H4 (cell line): ENCODE data around the gene OMD. TPM values are rescaled to one million over a fixed set of nuclear protein-coding genes. Genes with fewer than 3 reads are reported as not detected.
A peak's percentile ranks its signal among the peaks of the same experiment; 100 is the strongest.
"Not testable (repeated sequence)": the region's sequence is repeated elsewhere in the genome, so short reads cannot be mapped to it uniquely, and the experiment has no call there.

Source experiments
- DNase-seq: peaks from one replicate; pipeline ENCODE4 v3.0.0-alpha.2; 2015; ENCODE audit warnings: low spot score
- total RNA-seq: library from RNA; depleted of rRNA; stranded (reverse); fragments of >200 nt; shearing (Covaris generic); gene quantifications from 2 replicates; pipeline ENCODE4 v1.2.3, GENCODE V29; 2014

Gene OMD
- total RNA-seq, 1 experiment from 2014 or later = 0.21 TPM

GRCh38 chr9:92414566-92414965, 9.7 kb downstream of the OMD start:
- no peak for DNase-seq

GRCh38 chr9:92411157-92411556, 13.1 kb downstream of the OMD start:
- not testable (repeated sequence) for DNase-seq

GRCh38 chr9:92408747-92409478, 15.4 kb downstream of the OMD start:
- DNase-seq = no peak

GRCh38 chr9:92407818-92408217, 16.5 kb downstream of the OMD start:
- no peak for DNase-seq

GRCh38 chr9:92406477-92406876, 17.8 kb downstream of the OMD start:
- no peak for DNase-seq

- no peak for DNase-seq
Observed at GRCh38 chr9:92405818-92406217, 18.5 kb downstream of the OMD start.

GRCh38 chr9:92404042-92404836, 20.0 kb downstream of the OMD start, which contains the start of gene OGN:
TSS of gene OGN (minus strand) at chr9:92404578. CDS start at chr9:92403407, 1,171 bp downstream.
- no peak for DNase-seq

- DNase-seq = no peak
Observed at GRCh38 chr9:92402826-92403745, 21.2 kb downstream of the OMD start.

- peak; percentile 16 for DNase-seq
Observed at GRCh38 chr9:92402360-92402759, 21.9 kb downstream of the OMD start.

GRCh38 chr9:92397853-92398252, 26.4 kb downstream of the OMD start:
- no peak for DNase-seq

GRCh38 chr9:92395617-92396016, 28.7 kb downstream of the OMD start:
- no peak for DNase-seq

GRCh38 chr9:92393686-92394085, 30.6 kb downstream of the OMD start:
- DNase-seq = no peak

- DNase-seq = no peak
Observed at GRCh38 chr9:92392690-92393089, 31.6 kb downstream of the OMD start.

GRCh38 chr9:92385953-92386352, 38.3 kb downstream of the OMD start:
- no peak for DNase-seq

GRCh38 chr9:92385477-92385876, 38.8 kb downstream of the OMD start:
- no peak for DNase-seq

GRCh38 chr9:92385001-92385400, 39.3 kb downstream of the OMD start:
- no peak for DNase-seq

- no peak for DNase-seq
Observed at GRCh38 chr9:92384375-92384774, 39.9 kb downstream of the OMD start.

GRCh38 chr9:92381775-92382174, 42.5 kb downstream of the OMD start:
- DNase-seq = no peak

GRCh38 chr9:92380603-92381002, 43.7 kb downstream of the OMD start:
- DNase-seq = no peak

- DNase-seq = no peak
Observed at GRCh38 chr9:92378865-92379560, 45.3 kb downstream of the OMD start.

- DNase-seq = no peak
Observed at GRCh38 chr9:92377876-92378275, 46.4 kb downstream of the OMD start.
